ENCODE measurements around the gene GAA.

GAA gene

GRCh38 chr17:80105762-80106161 is 4.4 kb downstream of the GAA start:
- Mint-ChIP-seq H3K4me3 (no peak overlapping the region), H3K27ac (no peak overlapping the region)

GRCh38 chr17:80106176-80106575 is 4.8 kb downstream of the GAA start:
- Mint-ChIP-seq H3K27ac (no peak overlapping the region), H3K36me3 (ENCODE audit: low read depth) (no peaks in the 10 kb centered on the region), H3K9me3 (no peaks in the 10 kb centered on the region), H3K27me3 (ENCODE audit: low read depth) (no peaks in the 10 kb centered on the region), H3K4me3 (no peak overlapping the region), H3K4me1 (ENCODE audit: low read depth) (peaks cover 10% of the 10 kb centered on the region)

More at GRCh38 chr17:80105762-80106161, 4.4 kb downstream of the GAA start:
- Mint-ChIP-seq H3K27me3 (ENCODE audit: low read depth) (no peaks in the 10 kb centered on the region), H3K9me3 (no peaks in the 10 kb centered on the region), H3K4me1 (ENCODE audit: low read depth) (peaks cover 12% of the 10 kb centered on the region), H3K36me3 (ENCODE audit: low read depth) (no peaks in the 10 kb centered on the region)

GRCh38 chr17:80106751-80107150 is 5.4 kb downstream of the GAA start:
- Mint-ChIP-seq H3K9me3 (no peaks in the 10 kb centered on the region), H3K4me3 (no peak overlapping the region), H3K27me3 (ENCODE audit: low read depth) (no peaks in the 10 kb centered on the region), H3K27ac (no peak overlapping the region), H3K4me1 (ENCODE audit: low read depth) (peaks cover 10% of the 10 kb centered on the region), H3K36me3 (ENCODE audit: low read depth) (no peaks in the 10 kb centered on the region)

- Mint-ChIP-seq H3K36me3 (ENCODE audit: low read depth) (no peaks in the 10 kb centered on the region), H3K27me3 (ENCODE audit: low read depth) (no peaks in the 10 kb centered on the region), H3K4me3 (no peak overlapping the region), H3K4me1 (ENCODE audit: low read depth) (peaks cover 4% of the 10 kb centered on the region), H3K9me3 (no peaks in the 10 kb centered on the region), H3K27ac (no peak overlapping the region)
Measured at GRCh38 chr17:80107231-80108021, 6.0 kb downstream of the GAA start.

- H3K4me1 Mint-ChIP-seq (ENCODE audit: low read depth), result peaks cover under 1% of the 10 kb centered on the region
- H3K27ac Mint-ChIP-seq, result no peak overlapping the region
- no peaks in the 10 kb centered on the region for H3K36me3 Mint-ChIP-seq (ENCODE audit: low read depth)
- no peaks in the 10 kb centered on the region for H3K27me3 Mint-ChIP-seq (ENCODE audit: low read depth)
- H3K4me3 Mint-ChIP-seq, result no peak overlapping the region
- no peaks in the 10 kb centered on the region for H3K9me3 Mint-ChIP-seq
Measured at GRCh38 chr17:80108036-80108971, 6.9 kb downstream of the GAA start.

- H3K36me3 Mint-ChIP-seq (ENCODE audit: low read depth), result no peaks in the 10 kb centered on the region
- H3K9me3 Mint-ChIP-seq, result no peaks in the 10 kb centered on the region
- no peaks in the 10 kb centered on the region for H3K27me3 Mint-ChIP-seq (ENCODE audit: low read depth)
- H3K27ac Mint-ChIP-seq, result no peak overlapping the region
- no peaks in the 10 kb centered on the region for H3K4me1 Mint-ChIP-seq (ENCODE audit: low read depth)
- no peak overlapping the region for H3K4me3 Mint-ChIP-seq
Measured at GRCh38 chr17:80109066-80109660, 7.8 kb downstream of the GAA start.

- no peak overlapping the region for H3K27ac Mint-ChIP-seq
- H3K36me3 Mint-ChIP-seq (ENCODE audit: low read depth), result no peaks in the 10 kb centered on the region
- H3K9me3 Mint-ChIP-seq, result no peaks in the 10 kb centered on the region
- H3K27me3 Mint-ChIP-seq (ENCODE audit: low read depth), result no peaks in the 10 kb centered on the region
- no peaks in the 10 kb centered on the region for H3K4me1 Mint-ChIP-seq (ENCODE audit: low read depth)
- H3K4me3 Mint-ChIP-seq, result no peak overlapping the region
Measured at GRCh38 chr17:80109713-80110446, 8.5 kb downstream of the GAA start.

GRCh38 chr17:80110447-80110812 is 9.0 kb downstream of the GAA start:
- Mint-ChIP-seq H3K4me1 (ENCODE audit: low read depth) (no peaks in the 10 kb centered on the region), H3K9me3 (peaks cover 3% of the 10 kb centered on the region), H3K36me3 (ENCODE audit: low read depth) (peaks cover 1% of the 10 kb centered on the region), H3K27ac (no peak overlapping the region), H3K27me3 (ENCODE audit: low read depth) (no peaks in the 10 kb centered on the region), H3K4me3 (no peak overlapping the region)

- peaks cover 1% of the 10 kb centered on the region for H3K36me3 Mint-ChIP-seq (ENCODE audit: low read depth)
- peaks cover 6% of the 10 kb centered on the region for H3K9me3 Mint-ChIP-seq
- H3K4me1 Mint-ChIP-seq (ENCODE audit: low read depth), result no peaks in the 10 kb centered on the region
- H3K4me3 Mint-ChIP-seq, result no peak overlapping the region
- no peak overlapping the region for H3K27ac Mint-ChIP-seq
- H3K27me3 Mint-ChIP-seq (ENCODE audit: low read depth), result no peaks in the 10 kb centered on the region
Measured at GRCh38 chr17:80110927-80111701, 9.7 kb downstream of the GAA start.

GRCh38 chr17:80111702-80112470 is 10.5 kb downstream of the GAA start:
- Mint-ChIP-seq H3K36me3 (ENCODE audit: low read depth) (peaks cover 1% of the 10 kb centered on the region), H3K9me3 (peaks cover 6% of the 10 kb centered on the region), H3K4me3 (no peak overlapping the region), H3K27me3 (ENCODE audit: low read depth) (no peaks in the 10 kb centered on the region), H3K4me1 (ENCODE audit: low read depth) (no peaks in the 10 kb centered on the region), H3K27ac (no peak overlapping the region)

GRCh38 chr17:80112471-80113032 is 11.2 kb downstream of the GAA start:
- Mint-ChIP-seq H3K9me3 (peaks cover 6% of the 10 kb centered on the region), H3K4me3 (no peak overlapping the region), H3K36me3 (ENCODE audit: low read depth) (peaks cover 1% of the 10 kb centered on the region), H3K27me3 (ENCODE audit: low read depth) (no peaks in the 10 kb centered on the region), H3K4me1 (ENCODE audit: low read depth) (no peaks in the 10 kb centered on the region), H3K27ac (no peak overlapping the region)

- Mint-ChIP-seq H3K9me3 (peaks cover 6% of the 10 kb centered on the region), H3K4me1 (ENCODE audit: low read depth) (no peaks in the 10 kb centered on the region), H3K4me3 (no peak overlapping the region), H3K27me3 (ENCODE audit: low read depth) (no peaks in the 10 kb centered on the region), H3K27ac (no peak overlapping the region), H3K36me3 (ENCODE audit: low read depth) (peaks cover 1% of the 10 kb centered on the region)
Measured at GRCh38 chr17:80113033-80113484, 11.7 kb downstream of the GAA start.

GRCh38 chr17:80114758-80115157 is 13.4 kb downstream of the GAA start:
- Mint-ChIP-seq H3K27me3 (ENCODE audit: low read depth) (no peaks in the 10 kb centered on the region), H3K4me1 (ENCODE audit: low read depth) (no peaks in the 10 kb centered on the region), H3K9me3 (peaks cover 6% of the 10 kb centered on the region), H3K27ac (no peak overlapping the region), H3K4me3 (no peak overlapping the region), H3K36me3 (ENCODE audit: low read depth) (peaks cover 1% of the 10 kb centered on the region)
